Activated effector memory CD4-positive, alpha-beta T cell treated with anti-CD3 and anti-CD28 coated beads, Interleukin-2, amount 50 U/mL, for 16 hours (primary cell): ENCODE data around the gene B3GNT7.
"Not testable (repeated sequence)": the region's sequence is repeated elsewhere in the genome, so short reads cannot be mapped to it uniquely, and the experiment has no call there.

Experiments
- DNase-seq: peaks from one replicate; pipeline ENCODE4 v3.0.0-alpha.2; 2020

Gene B3GNT7

DNA sequence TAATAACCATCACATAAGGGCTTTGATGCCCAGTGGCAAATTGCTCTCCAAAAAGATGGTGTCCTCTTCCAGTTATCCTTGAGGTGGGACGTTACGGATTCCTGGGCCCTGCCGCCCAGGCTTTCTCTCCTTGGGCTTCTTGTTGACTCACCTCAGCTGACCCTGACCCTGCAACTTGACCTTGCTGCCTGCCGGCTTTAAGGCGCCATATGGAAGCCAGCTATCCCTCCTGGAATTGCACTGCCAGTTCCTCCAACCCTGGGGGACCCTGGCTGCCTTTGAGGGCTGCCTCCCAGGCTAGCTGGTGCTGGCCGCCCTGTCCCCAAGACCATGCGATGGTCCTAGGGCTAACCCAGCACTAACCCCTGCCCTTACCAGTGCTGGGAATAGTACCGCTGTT is 28.3 kb upstream of the B3GNT7 start:
- no peak for DNase-seq

DNA sequence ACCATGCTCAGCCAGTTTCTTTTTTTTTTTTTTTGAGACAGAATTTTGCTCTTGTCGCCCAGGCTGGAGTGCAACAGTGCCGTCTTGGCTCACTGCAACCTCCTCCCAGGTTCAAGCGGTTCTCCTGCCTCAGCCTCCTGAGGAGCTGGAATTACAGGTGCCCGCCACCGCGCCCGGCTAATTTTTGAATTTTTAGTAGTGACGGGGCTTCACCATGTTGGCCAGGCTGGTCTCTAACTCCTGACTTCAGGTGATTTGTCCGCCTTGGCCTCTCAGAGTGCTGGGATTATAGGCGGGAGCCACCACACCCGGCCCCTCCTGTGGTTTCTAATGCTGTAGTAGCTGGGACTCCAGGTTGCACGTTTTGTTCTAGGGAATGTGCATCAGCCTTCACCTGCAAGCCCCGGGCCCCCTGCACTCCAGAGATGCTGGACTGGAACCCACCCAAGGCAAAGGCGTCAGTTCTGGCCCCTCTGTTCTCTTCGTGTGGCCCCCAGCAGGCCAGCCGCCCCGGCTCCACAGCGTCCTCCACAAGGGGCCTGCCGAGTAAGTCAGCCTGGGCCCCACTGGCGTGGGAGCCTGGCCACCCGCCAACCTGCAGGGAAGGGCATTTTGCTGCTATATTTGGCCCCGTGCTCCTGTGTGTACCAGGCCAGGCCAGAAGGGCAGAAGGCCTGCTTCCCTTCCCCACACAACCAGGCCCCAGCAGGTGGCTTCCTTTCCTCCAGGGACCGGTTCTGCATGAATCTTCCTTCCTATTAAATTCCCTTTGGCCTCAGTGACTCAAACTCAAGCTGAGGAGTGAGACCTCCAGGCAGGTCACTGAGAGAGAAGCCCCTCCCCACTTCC is 25.7 kb upstream of the B3GNT7 start:
- DNase-seq = no peak

DNA sequence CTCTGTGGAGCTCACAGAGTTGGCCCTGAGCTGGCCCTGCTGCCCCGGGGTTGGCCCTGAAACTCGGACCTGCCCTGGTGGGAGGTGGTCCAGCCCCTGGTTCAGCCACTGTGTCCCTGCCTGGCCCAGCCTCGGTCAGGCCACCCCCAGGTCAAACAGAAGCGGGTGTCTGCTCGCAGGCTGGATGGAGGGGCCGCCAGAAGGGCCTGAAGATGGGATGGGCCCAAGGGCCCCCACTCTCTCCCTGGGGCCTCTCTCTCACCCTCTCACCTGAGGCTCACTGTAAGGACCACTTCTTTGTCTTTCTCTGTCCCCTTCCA is 25.1 kb upstream of the B3GNT7 start:
- DNase-seq = no peak

DNA sequence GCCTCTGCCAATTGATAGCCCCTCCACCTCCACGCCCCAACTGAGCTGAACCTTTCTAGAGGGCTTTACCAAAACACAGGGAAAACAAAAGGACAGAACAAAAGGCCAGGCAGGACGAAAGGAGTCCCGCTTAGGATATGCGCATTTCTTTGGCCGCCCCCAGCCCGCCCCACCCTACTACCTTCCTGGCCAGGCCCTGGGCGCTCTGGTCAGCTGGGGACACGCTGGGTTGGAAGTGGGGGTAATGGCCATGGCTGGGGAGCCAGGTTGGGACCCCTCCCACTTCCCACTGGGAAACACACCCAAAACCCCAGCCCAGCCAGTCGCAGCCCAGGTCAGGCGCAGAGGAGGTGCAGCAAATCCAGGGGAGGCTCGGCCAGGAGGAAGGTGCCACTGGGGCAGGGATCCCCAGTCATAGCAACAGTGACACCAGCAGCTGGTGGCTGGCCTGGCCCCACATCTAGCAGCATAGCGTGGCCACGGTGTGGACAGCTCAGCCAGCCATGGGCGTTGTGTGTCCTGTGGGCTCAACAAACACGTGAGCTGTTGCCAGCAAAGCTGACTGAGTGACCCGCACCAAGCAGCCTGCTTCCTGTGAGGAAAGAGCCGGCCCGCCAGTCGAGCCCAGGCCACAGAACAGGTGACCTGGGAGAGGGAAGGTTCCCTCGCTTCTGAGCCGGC is 24.6 kb upstream of the B3GNT7 start:
- no peak for DNase-seq

DNA sequence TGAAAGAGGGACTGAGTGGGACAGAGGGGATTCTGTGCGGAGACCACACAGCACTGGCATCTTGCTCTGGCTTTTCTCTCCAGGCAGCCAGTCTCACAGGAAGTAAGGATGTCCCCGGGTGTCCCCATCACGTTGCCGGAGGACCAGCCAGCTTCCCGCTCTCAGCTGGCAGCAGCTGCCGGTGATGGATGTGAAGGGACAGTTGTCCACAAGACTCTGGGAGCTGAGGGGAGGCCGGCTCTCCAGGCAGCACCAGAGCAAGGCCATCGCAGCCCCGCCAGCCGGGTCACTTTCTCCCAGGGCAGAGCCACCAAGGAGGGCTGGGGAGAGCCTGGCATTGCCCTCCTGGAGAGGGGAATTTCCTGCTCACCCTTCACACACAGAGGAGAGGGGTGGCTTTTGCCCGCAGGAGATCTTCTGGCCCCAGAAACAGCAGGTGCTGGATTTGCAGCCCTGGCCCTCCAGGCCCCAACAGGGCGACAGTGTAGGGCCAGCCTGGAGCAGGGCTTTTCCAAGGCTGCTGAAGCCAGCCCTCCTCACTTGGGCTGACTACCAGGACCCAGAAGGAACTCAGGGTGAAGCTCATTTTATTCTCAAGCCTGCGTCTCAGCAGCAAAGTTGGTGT is 24.0 kb upstream of the B3GNT7 start:
- DNase-seq = no peak

DNA sequence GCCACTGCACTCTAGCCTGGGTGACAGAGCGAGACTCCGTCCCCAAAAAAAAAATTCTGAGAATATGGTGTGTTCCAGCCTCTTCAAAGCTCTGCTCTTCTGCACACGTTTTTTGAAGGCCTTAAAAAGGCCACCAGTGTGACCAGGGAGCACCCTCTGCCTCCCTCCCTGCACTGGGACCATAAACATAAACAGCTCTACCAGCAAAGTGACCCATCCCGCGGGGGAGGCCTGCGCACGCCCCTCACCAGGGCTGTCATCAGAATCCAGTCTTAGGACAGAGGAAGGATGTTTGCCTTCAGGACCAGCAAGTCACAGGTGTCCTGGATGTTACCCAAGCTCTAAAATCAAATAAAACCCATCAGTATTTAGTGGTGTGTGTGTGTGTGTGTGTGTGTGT is 23.2 kb upstream of the B3GNT7 start:
- no peak for DNase-seq

DNA sequence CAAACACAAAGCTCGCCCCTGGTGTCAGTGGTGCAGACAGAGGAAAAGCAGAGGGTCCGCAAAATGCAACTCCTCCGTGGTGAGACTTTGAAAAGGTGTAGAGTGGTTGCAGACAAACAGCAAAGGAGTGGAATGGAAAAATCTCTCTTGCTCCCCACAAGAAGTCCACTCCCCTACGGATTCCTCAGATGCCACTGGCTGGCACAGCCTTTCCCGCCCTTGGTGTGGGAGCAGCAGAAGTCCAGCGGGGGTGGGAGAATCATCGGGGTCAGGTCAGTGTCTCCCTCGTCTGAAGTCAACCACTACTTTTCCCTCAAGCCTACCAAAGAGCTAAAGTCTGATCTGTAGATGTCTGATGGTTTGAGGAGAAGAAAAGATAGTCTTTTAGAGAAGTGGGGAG is 22.3 kb upstream of the B3GNT7 start:
- DNase-seq = no peak

DNA sequence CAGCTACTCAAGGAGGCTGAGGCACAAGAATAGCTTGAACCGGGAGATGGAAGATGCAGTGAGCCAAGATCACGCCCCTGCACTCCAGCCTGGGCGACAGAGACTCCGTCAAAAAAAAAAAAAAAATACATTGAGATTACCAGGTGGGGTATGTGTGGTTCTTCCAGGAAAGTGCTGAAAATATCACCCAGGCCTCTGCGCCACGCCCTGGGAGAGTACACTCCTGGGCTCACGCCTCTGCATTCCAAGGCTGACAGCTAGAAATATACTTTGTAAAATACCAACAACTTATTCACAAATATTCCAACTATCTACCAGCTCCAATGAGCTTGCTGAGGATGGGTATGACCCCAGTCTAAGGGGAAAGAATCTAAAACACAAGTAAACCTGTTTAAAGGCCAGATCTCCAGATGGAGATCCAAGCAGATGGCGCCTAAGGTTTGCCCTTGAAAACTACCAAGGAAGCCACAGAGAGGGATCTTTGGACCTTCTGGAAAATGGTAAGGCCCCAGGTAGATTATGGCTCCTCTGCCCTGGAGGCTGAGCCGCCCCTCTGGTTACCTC is 21.6 kb upstream of the B3GNT7 start:
- no peak for DNase-seq

DNA sequence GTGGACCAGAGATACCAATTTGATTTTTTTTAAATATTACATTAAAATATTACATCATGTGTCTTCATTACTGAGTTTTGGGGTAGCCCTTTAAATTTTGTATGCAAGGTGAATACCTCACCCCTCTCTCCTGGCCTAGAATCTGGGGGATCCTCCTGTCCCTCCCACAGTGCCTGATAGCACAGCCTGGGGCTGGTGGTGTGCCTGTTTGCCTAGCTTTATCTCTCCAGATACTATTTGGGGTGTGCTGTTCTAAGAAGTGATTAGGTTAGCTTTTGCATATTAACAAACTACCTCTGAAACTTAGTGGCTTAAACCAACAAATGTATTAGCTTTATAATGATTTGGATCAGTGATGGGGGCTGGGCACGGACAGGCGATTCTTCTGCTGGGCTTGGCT is 20.7 kb upstream of the B3GNT7 start:
- no peak for DNase-seq

DNA sequence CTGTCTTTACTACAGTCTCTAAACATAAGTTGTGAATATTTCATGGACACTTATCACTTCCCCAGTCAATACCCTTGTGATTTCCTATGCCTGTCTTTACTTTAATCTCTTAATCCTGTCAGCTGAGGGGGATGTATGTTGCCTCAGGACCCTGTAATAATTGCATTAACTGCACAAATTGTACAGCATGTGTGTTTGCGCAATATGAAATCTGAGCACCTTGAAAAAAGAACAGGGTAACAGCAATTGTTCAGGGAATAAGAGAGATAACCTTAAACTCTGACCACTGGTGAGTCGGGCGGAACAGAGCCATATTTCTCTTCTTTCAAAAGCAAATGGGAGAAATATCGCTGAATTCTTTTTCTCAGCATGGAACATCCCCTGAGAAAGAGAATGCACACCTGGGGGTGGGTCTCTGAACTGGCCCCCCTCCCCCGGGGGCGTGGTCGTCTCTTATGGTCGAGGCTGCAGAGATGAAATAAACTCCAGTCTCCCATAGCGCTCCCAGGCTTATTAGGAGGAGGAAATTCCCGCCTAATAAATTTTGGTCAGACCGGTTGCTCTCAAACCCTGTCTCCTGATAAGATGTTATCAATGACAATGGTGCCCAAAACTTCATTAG is 19.4 kb upstream of the B3GNT7 start:
- not testable (repeated sequence) for DNase-seq

DNA sequence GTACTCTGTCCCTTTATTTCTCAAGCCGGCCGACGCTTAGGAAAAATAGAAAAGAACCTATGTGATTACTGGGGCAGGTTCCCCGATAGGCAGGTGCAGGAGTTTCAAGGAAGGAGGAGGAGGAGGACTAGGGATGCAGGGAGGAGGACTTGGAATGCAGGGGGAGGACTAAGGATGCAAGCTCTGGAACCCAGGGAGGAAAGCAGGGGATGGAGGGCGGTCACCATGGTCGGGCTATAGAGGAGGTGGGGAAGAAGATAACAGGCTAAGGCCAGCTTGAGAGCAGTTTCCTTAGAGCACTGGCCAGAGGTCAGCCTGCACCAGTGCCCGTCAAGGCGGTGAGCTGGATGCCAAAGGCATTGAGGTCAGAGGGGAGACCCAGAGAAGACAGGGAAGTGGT is 18.7 kb upstream of the B3GNT7 start:
- DNase-seq = no peak

DNA sequence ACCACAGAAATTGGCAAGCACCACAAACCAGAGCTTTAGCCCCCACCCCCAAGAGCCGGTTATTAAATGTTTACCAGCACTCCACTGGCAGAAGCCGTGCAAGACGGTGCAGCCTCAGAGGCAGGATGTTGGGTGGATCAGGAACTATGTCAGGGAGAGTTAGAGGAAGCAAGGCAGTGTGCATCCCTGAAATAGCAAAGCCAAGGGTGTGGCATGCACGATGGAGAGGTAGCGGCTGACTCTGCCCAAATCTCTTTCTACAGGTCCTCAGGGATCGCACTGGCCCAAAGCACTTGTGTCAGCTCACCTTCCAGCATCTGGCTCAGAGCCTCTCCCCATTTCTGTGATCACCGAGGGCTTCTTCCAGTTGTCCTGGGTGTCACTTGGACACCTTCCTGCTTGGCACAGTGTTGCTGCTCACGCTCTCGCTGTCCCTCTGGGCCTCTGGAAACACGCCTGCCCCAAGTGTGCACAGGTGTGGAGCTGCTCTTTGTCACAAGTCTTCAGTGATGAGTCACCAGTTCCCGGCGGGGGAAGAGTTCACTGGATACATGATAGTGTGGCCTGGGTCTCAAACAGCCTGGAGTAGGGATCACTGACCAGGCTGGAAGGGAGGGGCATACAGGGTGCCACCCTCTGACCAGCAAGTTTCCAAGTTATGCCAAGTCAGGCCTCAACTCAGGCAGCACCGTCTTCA is 17.3 kb upstream of the B3GNT7 start:
- DNase-seq = no peak

DNA sequence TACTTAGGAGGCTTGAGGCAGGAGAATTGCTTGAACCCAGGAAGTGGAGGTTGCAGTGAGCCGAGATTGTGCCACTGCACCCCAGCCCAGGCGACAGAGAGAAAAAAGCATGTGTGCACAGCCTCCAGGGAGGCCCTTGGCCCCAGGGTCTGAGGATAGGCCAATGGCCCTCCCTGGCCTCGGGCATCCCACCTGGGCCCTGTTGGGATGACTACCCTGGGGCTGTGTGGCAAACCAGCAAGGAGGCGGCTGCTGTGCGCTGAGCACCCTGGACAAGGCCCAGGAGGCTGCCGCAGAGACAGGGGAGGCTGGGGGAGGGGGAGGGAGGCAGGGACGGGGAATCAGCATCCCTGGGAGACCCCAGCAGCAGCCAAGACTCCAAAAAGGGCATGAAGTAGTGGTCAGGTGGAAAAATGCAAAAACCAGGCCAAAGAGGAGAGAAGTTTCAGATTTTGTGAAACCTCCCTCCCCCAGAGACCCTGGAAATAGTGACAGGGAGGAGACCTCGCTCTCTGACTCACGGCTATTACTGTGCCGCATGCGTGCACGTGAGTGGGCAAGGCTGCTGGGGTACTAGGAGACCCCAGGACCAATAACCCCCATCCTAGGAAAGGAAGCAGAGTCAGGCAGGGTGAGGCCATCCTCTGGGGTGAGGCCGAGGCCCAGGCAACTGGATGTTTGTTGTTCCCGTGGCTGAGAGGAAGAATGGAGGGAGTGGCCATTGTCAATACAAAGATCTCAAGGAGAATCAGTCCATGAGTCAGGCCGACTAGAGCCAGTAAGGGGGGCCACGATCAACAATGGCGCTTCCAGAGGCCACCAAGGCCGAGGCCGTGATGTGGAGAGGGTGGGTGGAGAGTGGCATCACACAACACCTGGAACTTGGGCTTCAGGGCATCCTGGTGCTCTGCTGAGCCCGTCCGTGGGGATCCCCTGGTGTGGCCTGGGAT is 16.0 kb upstream of the B3GNT7 start:
- DNase-seq = no peak

DNA sequence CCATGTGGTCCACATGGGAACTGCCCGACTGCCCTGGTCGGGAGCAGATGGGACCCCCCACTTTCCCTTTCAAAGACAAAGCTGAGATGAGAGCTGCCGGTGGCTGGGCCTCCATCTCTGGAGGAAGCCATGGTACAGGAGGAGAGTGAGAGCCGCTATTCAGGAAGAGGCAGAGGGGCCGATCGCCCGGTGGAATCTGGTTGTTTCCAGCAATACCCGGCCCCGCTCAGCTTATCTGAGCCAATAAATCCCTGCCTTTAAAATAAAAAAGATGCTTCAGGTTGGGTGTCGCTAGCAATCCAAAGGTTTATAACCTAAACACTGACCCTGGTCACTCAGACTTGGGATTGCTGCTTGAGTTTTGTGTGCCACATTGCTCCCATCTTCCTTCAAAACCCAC is 15.2 kb upstream of the B3GNT7 start:
- no peak for DNase-seq

DNA sequence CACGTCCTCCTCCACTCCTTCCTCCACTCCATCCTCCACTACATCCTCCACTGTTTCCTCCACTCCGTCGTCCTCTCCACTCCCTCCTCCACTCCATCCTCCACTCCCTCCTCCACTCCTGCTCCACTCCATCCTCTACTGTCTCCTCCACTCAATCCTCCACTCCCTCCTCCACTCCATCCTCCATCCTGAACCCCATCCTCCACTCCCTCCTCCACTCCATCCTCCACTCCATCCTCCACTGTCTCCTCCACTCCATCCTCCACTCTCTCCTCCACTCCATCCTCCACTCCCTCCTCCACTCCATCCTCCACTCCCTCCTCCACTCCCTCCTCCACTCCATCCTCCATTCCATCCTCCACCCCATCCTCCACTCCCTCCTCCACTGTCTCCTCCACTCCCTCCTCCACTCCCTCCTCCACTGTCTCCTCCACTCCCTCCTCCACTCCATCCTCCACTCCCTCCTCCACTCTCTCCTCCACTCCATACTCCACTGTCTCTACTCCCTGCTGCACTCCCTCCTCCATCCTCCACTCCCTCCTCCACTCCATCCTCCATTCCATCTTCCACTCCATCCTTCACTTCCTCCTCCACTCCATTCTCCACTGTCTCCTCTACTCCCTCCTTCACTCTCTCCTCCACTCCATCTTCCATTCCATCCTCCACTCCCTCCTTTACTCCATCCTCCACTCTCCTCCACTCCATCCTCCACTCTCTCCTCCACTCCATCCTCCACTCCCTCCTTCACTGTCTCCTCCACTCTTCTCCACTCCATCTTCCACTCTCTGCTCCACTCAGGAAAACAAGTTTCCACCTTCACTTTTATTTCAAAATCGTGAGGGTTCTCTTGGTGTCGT is 14.3 kb upstream of the B3GNT7 start:
- no peak for DNase-seq

DNA sequence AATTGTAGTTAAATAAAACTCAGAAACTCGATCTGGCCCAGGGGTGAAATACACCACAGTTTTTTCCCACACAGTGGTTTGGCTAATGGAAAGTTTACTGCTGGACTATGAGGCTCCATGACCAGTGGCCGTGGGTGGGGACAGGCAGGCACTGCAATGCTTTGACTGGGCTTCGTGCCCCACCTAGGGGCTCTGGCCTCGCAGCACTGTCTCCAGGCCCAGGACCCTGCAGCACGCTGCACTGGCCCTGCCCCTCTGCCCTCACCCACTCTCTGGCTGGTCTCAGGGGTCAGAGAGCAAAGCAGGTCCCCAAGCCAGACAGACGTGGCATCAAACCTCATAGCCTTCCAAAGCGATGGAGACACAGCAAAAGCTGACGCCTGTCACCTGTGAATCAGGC is 13.4 kb upstream of the B3GNT7 start:
- DNase-seq = no peak

DNA sequence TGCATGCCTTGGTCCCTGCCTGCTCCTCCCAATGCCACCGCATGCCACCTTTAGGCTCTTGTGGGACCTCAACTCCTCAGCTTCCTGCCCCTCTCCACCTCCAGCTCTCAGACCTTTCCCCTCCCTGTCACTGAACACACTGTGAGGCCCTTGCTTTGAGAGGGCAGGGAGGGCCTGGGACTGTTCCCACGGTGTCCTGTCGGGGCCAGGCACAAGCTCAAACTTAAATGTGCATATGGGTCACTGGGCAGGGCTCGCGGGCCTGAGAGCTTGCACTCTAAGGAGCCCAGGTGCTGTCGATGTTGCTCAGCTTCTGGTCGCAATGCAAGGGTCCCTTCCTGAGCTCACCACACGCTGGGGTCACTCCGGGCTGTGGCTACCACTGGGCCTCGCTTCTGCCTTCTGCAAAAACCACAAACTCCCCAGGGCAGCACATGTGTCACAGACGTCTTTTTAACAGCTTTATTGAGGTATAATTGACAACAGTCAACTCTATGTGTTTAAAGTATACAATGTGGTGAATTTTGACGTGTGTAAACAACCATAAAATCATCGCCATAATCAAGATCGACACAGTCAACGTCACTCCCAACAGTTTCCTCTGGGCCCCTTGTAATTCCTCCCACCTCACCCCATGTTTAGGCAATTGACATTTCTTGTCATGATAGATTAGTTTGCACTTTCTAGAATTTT is 11.9 kb upstream of the B3GNT7 start:
- no peak for DNase-seq

DNA sequence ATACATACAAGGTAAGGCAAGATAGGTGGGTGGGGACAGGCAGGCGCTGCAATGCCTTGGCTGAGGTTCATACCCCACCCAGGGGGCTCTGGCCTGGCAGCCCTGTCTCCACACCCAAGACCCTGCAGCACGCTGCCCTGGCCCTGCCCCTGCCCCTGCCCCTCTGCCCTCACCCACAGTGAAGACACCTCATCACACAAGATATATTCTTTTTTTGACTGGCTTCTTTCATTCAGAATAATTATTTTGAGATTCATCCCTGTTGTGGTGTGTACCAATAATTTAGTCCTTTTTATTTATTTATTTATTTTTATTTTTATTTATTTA is 11.4 kb upstream of the B3GNT7 start:
- DNase-seq = no peak

DNA sequence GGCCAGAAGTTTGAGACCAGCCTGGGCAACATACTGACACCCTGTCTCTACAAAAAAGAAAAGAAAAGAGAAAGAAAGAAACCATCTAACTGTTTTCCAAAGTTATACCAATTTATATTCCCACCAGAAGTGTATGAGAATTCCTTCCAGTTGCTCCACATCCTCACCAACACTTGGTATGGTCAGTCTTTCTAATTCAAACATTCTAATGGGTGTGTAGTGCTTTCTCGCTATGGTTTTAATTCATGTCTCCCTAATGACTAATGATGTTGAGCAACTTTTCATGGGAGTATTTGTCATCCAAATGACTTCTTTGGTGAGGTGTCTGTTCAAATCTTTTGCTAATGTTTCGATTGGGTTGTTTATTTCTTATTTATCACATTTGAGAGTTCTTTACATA is 10.5 kb upstream of the B3GNT7 start:
- no peak for DNase-seq

DNA sequence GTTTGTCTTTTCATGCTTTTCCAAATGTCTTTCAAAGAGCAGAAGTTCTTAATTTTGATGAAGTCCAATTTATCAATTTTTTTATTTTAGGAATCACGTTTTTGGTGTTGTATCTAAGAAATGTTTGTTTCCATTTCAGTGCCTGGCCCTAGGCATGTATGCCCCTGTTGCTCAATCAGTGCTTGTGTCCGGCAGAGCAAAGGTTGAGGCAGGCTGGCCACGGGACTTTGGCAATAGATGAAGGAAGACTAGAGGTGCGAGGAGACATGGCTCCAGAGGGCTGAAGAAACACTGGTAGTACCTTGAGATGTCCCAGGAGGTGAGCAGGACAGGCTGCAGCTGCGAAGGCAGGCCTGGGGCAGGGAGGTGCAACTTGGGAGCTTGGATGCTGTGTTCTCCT is 10.1 kb upstream of the B3GNT7 start:
- no peak for DNase-seq
